Heart right ventricle (tissue), 16 donors: Measurements from ENCODE around the gene FKBP15. TPM values are rescaled to one million over a fixed set of nuclear protein-coding genes. Genes with fewer than 3 reads are reported as not detected.
"Not testable (repeated sequence)": the region's sequence is repeated elsewhere in the genome, so short reads cannot be mapped to it uniquely, and the experiment has no call there.

Experiments used
- ATAC-seq, 8 donors: fragments of 200-7000 bp; cut with Tn5 transposase; one replicate each; pipeline ENCODE4 v1.9.1; 2020; ENCODE audit warnings: mild to moderate bottlenecking in 8 of 8, moderate library complexity in 8 of 8, moderate number of reproducible peaks in 1 of 8
- DNase-seq, 2 donors: peaks; one replicate each; pipeline ENCODE4 v3.0.0-alpha.2; 2020
- H3K27ac ChIP-seq, 10 donors: fragments of 200-600 bp; sonication (generic) in 2 of 10; one replicate each; pipeline versions ENCODE4 v1.5.0 to v1.8.0; 2020 to 2022; ENCODE audit warnings: mild to moderate bottlenecking in 3 of 10
- H3K27me3 ChIP-seq, 7 donors: fragments of 200-600 bp; one replicate each; pipeline ENCODE4 v1.8.0; 2021 to 2022; ENCODE audit warnings: mild to moderate bottlenecking in 2 of 7
- H3K36me3 ChIP-seq, 9 donors: fragments of 200-600 bp; sonication (generic) in 1 of 9; one replicate each; pipeline versions ENCODE4 v1.5.0 to v1.8.0; 2020 to 2022; ENCODE audit warnings: mild to moderate bottlenecking in 2 of 9
- H3K4me1 ChIP-seq, 9 donors: fragments of 200-600 bp; sonication (generic) in 1 of 9; one replicate each; pipeline versions ENCODE4 v1.5.0 to v1.8.0; 2020 to 2022; ENCODE audit warnings: mild to moderate bottlenecking in 4 of 9
- H3K4me3 ChIP-seq, 10 donors: fragments of 200-600 bp; sonication (generic) in 2 of 10; one replicate each; pipeline versions ENCODE4 v1.5.0 to v1.8.0; 2020 to 2022; ENCODE audit warnings: mild to moderate bottlenecking in 7 of 10, moderate library complexity in 2 of 10
- H3K9me3 ChIP-seq, 11 donors: fragments of 200-600 bp in 10 of 11; sonication (generic) in 2 of 11; one replicate each; pipeline versions ENCODE4 v1.5.0 to v1.8.0; 2013 to 2022; ENCODE audit warnings: mild to moderate bottlenecking in 2 of 11, control low read depth in 1 of 11, moderate library complexity in 1 of 11
- CTCF ChIP-seq, 9 donors: fragments of 200-600 bp; sonication (generic) in 2 of 9; IDR thresholded peaks; one replicate each; pipeline versions ENCODE4 v1.5.0 to v1.8.0; 2021 to 2022; ENCODE audit warnings: antibody characterized with exemption in 9 of 9, mild to moderate bottlenecking in 5 of 9, moderate library complexity in 1 of 9
- WGBS, 2 donors: extraction: QIAGEN DNeasy Blood & Tissue Kit; methylation state at CpG; one replicate each; pipeline ENCODE4 v1.1.7; 2013; ENCODE audit warnings: inconsistent platforms in 1 of 2; 5-methylcytosine and 5-hydroxymethylcytosine counted together
- intact Hi-C, 10 donors: fragments of 100-400 bp; cut with DNase I; formaldehyde crosslinking; loops; one replicate each; pipeline versions ENCODE4 v1.11.1 to v1.14.2; 2022
- polyA plus RNA-seq, 2 donors: library from polyadenylated mRNA; stranded (reverse); fragments of 200-250 nt; gene quantifications; one replicate each; pipeline ENCODE4 v1.2.3, GENCODE V29; 2013
- total RNA-seq, 10 donors: library from RNA; stranded (reverse); fragmentation: NEBNext Ultra II Directional in 3 of 10; extraction: Animal tissue kit (Norgen Biotek cat#: 25700) in 3 of 10; gene quantifications; one replicate each; pipeline versions ENCODE4 v1.2.1 to v1.2.4, GENCODE V29; 2021 to 2023
- donor health status: Arrhythmogenic right ventricular cardiomyopathy.
- donor health status: ischemic (EF 13 %, LVEDD 7.1; RV severe dilation, severe dysfunction).
- donor health status: healthy with polysubstance abuse.
- donor health status: DM: no; HTN: yes; CAD: no.
- donor health status: DM: no; HTN: no; CAD: no.
- donor health status: ischemic (EF 25% LVEDD 6.9; RV normal size, moderate dysfunction).
- donor health status: ischemic (EF 25% LVEDD 5.7; RV mildly dilated, moderate dysfunction).
- donor health status: healthy.
- donor health status: DM: yes; HTN: yes; CAD: no.
- donor health status: Ischemic cardiomyopathy.
- donor health status: ischemic (EF 35%, LVEDD 5.7; RV mildly dilated, moderate dysfunction).
- donor health status: nonischemic (EF 11% LVEDD 7.7; RV severe dilation, severe dysfunction).
- donor health status: DM: yes; HTN: yes; CAD: no.
- donor health status: PGD.
- donor health status: ischemic (EF 29% LVEDD 5.4; RV normal size, mild dysfunction).
- donor health status: nonischemic (EF 23%, LVEDD 6.1; RV moderate dilation, normal function).

The FKBP15 gene
- total and polyA plus RNA-seq, 12 donors: 10.7 to 27.9 (median 19.8) TPM

- Histone ChIP-seq H3K36me3 (peaks cover 0 to 75% (median 20%) of the 10 kb centered on the region in 9 donors), H3K9me3 (no peaks in the 10 kb centered on the region), H3K27ac (no peak overlapping the region), H3K27me3 (no peaks in the 10 kb centered on the region), H3K4me3 (no peak overlapping the region), H3K4me1 (no peaks in the 10 kb centered on the region)
- ATAC-seq (no peak), DNase-seq (no peak)
- intact Hi-C loops: no loop called here
- TF ChIP-seq CTCF (IDR thresholded peaks at IDR 0.05): no peak
- 95 to 96% methylated on average over 3 of the region's 3 CpGs for WGBS, 2 donors
Observed at GRCh38 chr9:113257863-113258262, 36.8 kb upstream of the FKBP15 start.

- H3K27ac ChIP-seq: no peak overlapping the region
- WGBS, 2 donors: 93 to 94% methylated on average over 6 of the region's 6 CpGs
- H3K4me1 ChIP-seq: no peaks in the 10 kb centered on the region
- peaks cover 0 to 6% (median 0%) of the 10 kb centered on the region in 11 donors for H3K9me3 ChIP-seq
- H3K27me3 ChIP-seq: no peaks in the 10 kb centered on the region
- ATAC-seq (no peak), DNase-seq (no peak)
- no peak for TF ChIP-seq CTCF (IDR thresholded peaks at IDR 0.05)
- intact Hi-C loops: no loop called here
- peaks cover 0 to 50% (median 13%) of the 10 kb centered on the region in 9 donors for H3K36me3 ChIP-seq
- no peak overlapping the region for H3K4me3 ChIP-seq
Observed at GRCh38 chr9:113255438-113255837, 34.4 kb upstream of the FKBP15 start.

GRCh38 chr9:113254991-113255390 lies 33.9 kb upstream of the FKBP15 start:
- H3K36me3 ChIP-seq: peaks cover 0 to 46% (median 10%) of the 10 kb centered on the region in 9 donors
- ATAC-seq (no peak), DNase-seq (no peak)
- H3K9me3 ChIP-seq: peaks cover 0 to 6% (median 0%) of the 10 kb centered on the region in 11 donors
- 97 to 100% methylated on average over 1 of the region's 1 CpG for WGBS, 2 donors
- intact Hi-C loops: no loop called here
- no peak overlapping the region for H3K27ac ChIP-seq
- TF ChIP-seq CTCF (IDR thresholded peaks at IDR 0.05): no peak
- no peak overlapping the region for H3K4me3 ChIP-seq
- no peaks in the 10 kb centered on the region for H3K27me3 ChIP-seq
- no peaks in the 10 kb centered on the region for H3K4me1 ChIP-seq

- H3K4me1 ChIP-seq: peaks cover 0 to 9% (median 0%) of the 10 kb centered on the region in 9 donors
- peaks cover 0 to 6% (median 0%) of the 10 kb centered on the region in 11 donors for H3K9me3 ChIP-seq
- no peak overlapping the region for H3K27ac ChIP-seq
- intact Hi-C loops: no loop called here
- no peak for TF ChIP-seq CTCF (IDR thresholded peaks at IDR 0.05)
- 95 to 97% methylated on average over 2 of the region's 2 CpGs for WGBS, 2 donors
- peaks cover 0 to 9% (median 0%) of the 10 kb centered on the region in 9 donors for H3K36me3 ChIP-seq
- DNase-seq: no peak
- H3K4me3 ChIP-seq: no peak overlapping the region
- no peaks in the 10 kb centered on the region for H3K27me3 ChIP-seq
- no peak for ATAC-seq
Observed at GRCh38 chr9:113250807-113251206, 29.7 kb upstream of the FKBP15 start.

GRCh38 chr9:113249661-113250060 lies 28.6 kb upstream of the FKBP15 start:
- WGBS, 2 donors: 94 to 100% methylated on average over 2 of the region's 2 CpGs
- H3K9me3 ChIP-seq, H3K36me3 ChIP-seq, ATAC-seq, intact Hi-C loops, H3K27ac ChIP-seq, H3K27me3 ChIP-seq, H3K4me1 ChIP-seq, H3K4me3 ChIP-seq, DNase-seq: not testable (repeated sequence)
